Loucy (cell line): ENCODE results near the gene COL9A2.

ENCODE experiments used
- CTCF ChIP-seq: fragments of 200-600 bp; sonication (generic); conservative IDR thresholded peaks from 2 replicates; pipeline ENCODE4 v1.5.1; 2014; ENCODE audit warnings: mild to moderate bottlenecking, antibody characterized with exemption, low read length
- EZH2phosphoT487 ChIP-seq: fragments of 200-600 bp; IDR thresholded peaks from 2 replicates; pipeline ENCODE4 v1.6.1; 2018; ENCODE audit warnings: antibody characterized with exemption, mild to moderate bottlenecking, moderate library complexity, borderline replicate concordance

GRCh38 chr1:40307186-40307585 lies 9.9 kb downstream of the COL9A2 start:
- TF ChIP-seq CTCF: no peak
- TF ChIP-seq EZH2phosphoT487: no peak
